ENCODE data around the gene NECTIN2. TPM values are rescaled to one million over a fixed set of nuclear protein-coding genes. Genes with fewer than 3 reads are reported as not detected.

The NECTIN2 gene
- total RNA-seq, 1 experiment from 2014 or later, result 96.3 TPM

DNA sequence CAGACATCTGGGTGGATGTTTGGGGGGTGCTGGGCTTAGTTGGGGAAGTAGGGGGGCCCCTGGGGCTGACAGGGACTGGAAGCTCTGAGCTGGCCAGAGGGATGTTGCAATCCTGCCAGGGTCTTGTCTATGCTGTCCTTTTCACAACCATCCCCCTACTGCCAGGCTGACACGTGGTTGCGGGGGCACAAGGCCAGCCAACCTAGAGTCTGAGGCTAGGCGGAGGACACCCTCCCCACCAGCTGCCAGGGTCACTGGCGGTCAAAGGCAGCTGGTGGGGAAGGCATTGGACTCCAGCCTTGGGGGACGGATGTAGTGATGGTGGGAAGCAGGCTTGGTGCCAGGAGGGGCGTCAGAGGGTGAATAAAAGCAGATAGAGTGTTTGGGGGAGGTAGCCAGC is 66.8 kb downstream of the NECTIN2 start:
- BruUV-seq (replicated peaks), result no TSS peak
- Histone ChIP-seq H3K4me1 (ENCODE audit: control insufficient read depth in 1 of 2, insufficient read depth in 2 of 2, low read length in 2 of 2) (peaks cover 21 to 40% of the 10 kb centered on the region in 2 experiments), H3K79me2 (ENCODE audit: insufficient read depth, low read length) (no peaks in the 10 kb centered on the region), H3K27ac (ENCODE audit: low read depth, low read length) (no peak overlapping the region), H3K27me3 (ENCODE audit: insufficient read depth, low read length) (no peaks in the 10 kb centered on the region), H3K4me2 (ENCODE audit: low read length) (no peak overlapping the region), H2AFZ (ENCODE audit: low read depth, low read length, poor library complexity, severe bottlenecking) (no peak overlapping the region), H4K20me1 (ENCODE audit: insufficient read depth) (no peaks in the 10 kb centered on the region), H3K36me3 (ENCODE audit: control insufficient read depth in 1 of 2, insufficient read depth in 2 of 2, low read length in 2 of 2) (no peaks in the 10 kb centered on the region), H3K9ac (ENCODE audit: low read length) (no peak overlapping the region), H3K9me3 (ENCODE audit: control insufficient read depth in 1 of 2, insufficient read depth in 1 of 2, low read depth in 1 of 2, low read length in 2 of 2) (no peaks in the 10 kb centered on the region), H3K4me3 (replicated peaks in 1 of 2; ENCODE audit: low read depth in 1 of 2, low read length in 2 of 2) (no peak overlapping the region), H3K9me2 (ENCODE audit: insufficient read depth) (no peaks in the 10 kb centered on the region)
- TF ChIP-seq CEBPB (IDR thresholded peaks at IDR 0.05; ENCODE audit: low read depth), result no peak
- no peak for TF ChIP-seq ELF1 (IDR thresholded peaks at IDR 0.05; ENCODE audit: borderline replicate concordance, low read depth)
- TF ChIP-seq RAD21 (IDR thresholded peaks at IDR 0.05; ENCODE audit: low read depth), result no peak
- TF ChIP-seq SIN3A (IDR thresholded peaks at IDR 0.05; ENCODE audit: low read depth), result no peak
- TF ChIP-seq EGR1 (IDR thresholded peaks at IDR 0.05; ENCODE audit: low read depth), result no peak
- TF ChIP-seq, protein P1, sequence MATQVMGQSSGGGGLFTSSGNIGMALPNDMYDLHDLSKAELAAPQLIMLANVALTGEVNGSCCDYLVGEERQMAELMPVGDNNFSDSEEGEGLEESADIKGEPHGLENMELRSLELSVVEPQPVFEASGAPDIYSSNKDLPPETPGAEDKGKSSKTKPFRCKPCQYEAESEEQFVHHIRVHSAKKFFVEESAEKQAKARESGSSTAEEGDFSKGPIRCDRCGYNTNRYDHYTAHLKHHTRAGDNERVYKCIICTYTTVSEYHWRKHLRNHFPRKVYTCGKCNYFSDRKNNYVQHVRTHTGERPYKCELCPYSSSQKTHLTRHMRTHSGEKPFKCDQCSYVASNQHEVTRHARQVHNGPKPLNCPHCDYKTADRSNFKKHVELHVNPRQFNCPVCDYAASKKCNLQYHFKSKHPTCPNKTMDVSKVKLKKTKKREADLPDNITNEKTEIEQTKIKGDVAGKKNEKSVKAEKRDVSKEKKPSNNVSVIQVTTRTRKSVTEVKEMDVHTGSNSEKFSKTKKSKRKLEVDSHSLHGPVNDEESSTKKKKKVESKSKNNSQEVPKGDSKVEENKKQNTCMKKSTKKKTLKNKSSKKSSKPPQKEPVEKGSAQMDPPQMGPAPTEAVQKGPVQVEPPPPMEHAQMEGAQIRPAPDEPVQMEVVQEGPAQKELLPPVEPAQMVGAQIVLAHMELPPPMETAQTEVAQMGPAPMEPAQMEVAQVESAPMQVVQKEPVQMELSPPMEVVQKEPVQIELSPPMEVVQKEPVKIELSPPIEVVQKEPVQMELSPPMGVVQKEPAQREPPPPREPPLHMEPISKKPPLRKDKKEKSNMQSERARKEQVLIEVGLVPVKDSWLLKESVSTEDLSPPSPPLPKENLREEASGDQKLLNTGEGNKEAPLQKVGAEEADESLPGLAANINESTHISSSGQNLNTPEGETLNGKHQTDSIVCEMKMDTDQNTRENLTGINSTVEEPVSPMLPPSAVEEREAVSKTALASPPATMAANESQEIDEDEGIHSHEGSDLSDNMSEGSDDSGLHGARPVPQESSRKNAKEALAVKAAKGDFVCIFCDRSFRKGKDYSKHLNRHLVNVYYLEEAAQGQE (IDR thresholded peaks at IDR 0.05; ENCODE audit: low read depth), result no peak
- no peak for TF ChIP-seq CTCF (IDR thresholded peaks at IDR 0.05 in 2 of 3, conservative IDR thresholded peaks at IDR 0.05 in 1 of 3; ENCODE audit: borderline replicate concordance in 1 of 3, insufficient read depth in 1 of 3, low read depth in 2 of 3, low read length in 2 of 3)
- no peak for TF ChIP-seq FOSL1 (IDR thresholded peaks at IDR 0.05; ENCODE audit: low read depth)
- TF ChIP-seq ZFX (IDR thresholded peaks at IDR 0.05), result no peak
- no peak for TF ChIP-seq ATF3 (IDR thresholded peaks at IDR 0.05)
- no peak for TF ChIP-seq POLR2AphosphoS5 (IDR thresholded peaks at IDR 0.05; ENCODE audit: low read depth, low read length)
- no peak for TF ChIP-seq JUND (IDR thresholded peaks at IDR 0.05)
- TF ChIP-seq YY1 (IDR thresholded peaks at IDR 0.05; ENCODE audit: extremely low read depth, insufficient replicate concordance, low read depth, low read length), result no peak
- no peak for TF ChIP-seq EZH2phosphoT487 (IDR thresholded peaks at IDR 0.05; ENCODE audit: borderline replicate concordance)
- no peak for TF ChIP-seq POLR2A (IDR thresholded peaks at IDR 0.05; ENCODE audit: borderline replicate concordance, extremely low read depth, insufficient read depth, insufficient read length)
- no peak for TF ChIP-seq EZH2 (IDR thresholded peaks at IDR 0.05)
- no peak for TF ChIP-seq ZNF274 (IDR thresholded peaks at IDR 0.05; ENCODE audit: low read depth, low read length)
- no peak for ATAC-seq
- ChIA-PET POLR2A (interaction anchor here (1.3 kb wide), 1 partner anchor 42 kb away, joined by 4 read pairs; the partner anchor contains the start of gene CLPTM1), CTCF (no interaction called here), RAD21 (ENCODE audit: low non-redundant PET in 1 of 2, low total read pairs in 2 of 2, uncharacterized antibody in 2 of 2, unreplicated experiment in 2 of 2) (no interaction called here)
- intact Hi-C loops (cut with micrococcal nuclease), result no loop called here
- DNase-seq (ENCODE audit: low read depth, low spot score), result no peak
